Measurements from ENCODE around the gene TMEM218. TPM values are rescaled to one million over a fixed set of nuclear protein-coding genes. Genes with fewer than 3 reads are reported as not detected.

TMEM218 gene
- total and polyA plus RNA-seq, 8 donors, result 0.87 to 21.1 (median 14.9) TPM

DNA sequence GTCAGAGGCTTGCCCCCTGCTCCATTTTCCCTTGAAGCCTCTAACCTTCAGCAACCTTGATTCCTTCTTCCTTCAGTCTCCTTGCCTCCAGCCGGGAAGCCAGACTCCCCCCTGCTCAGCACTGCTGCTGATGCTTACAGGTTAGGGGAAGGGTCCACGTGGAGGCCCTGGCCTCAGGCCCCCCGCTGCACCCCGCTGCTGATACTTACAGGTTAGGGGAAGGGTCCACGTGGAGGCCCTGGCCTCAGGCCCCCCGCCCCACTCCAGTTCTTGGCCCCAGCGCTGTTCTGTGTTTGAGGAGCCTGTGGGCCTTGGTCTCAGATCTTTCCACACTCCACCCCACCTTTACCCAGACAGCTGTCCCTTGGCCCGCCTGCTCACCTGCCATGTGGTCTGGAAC, 27.5 kb upstream of the TMEM218 start:
- intact Hi-C loops (cut with DNase I; ENCODE audit: low total_unique reads), result no loop called here
- no peaks in the 10 kb centered on the region for H3K36me3 ChIP-seq
- WGBS, 5 donors, result 72 to 82% (median 81%) methylated on average over 8 of the region's 8 CpGs

DNA sequence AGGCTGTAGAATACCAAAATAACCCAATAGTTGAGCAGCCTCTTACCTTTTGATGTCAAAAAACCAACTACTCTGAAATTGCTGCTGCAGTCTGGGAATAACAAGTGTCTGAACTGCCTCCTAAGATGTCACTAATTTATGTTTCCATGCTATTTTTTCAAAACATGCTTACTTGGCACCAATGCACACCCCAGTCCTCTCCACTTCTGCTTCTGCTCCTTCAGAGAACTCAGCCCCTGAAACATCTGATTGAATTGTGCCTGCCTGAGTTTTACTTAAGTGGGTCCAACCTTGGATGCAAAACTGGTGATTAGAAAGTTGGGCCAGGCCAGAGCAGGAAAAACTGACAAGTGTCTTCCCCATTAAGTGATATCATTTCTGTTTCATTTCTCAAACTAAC, 24.6 kb upstream of the TMEM218 start:
- Histone ChIP-seq H3K27me3 (peaks cover 0 to 33% (median 14%) of the 10 kb centered on the region in 3 donors), H3K9me3 (no peaks in the 10 kb centered on the region), H3K27ac (no peak overlapping the region), H3K4me1 (no peaks in the 10 kb centered on the region), H3K4me3 (no peak overlapping the region), H3K36me3 (no peaks in the 10 kb centered on the region)
- no peak for DNase-seq
- intact Hi-C loops (cut with DNase I; ENCODE audit: low total_unique reads), result no loop called here
- TF ChIP-seq EP300 (IDR thresholded peaks at IDR 0.05), result no peak
- TF ChIP-seq POLR2AphosphoS5 (IDR thresholded peaks at IDR 0.05), result no peak
- TF ChIP-seq, protein P1, sequence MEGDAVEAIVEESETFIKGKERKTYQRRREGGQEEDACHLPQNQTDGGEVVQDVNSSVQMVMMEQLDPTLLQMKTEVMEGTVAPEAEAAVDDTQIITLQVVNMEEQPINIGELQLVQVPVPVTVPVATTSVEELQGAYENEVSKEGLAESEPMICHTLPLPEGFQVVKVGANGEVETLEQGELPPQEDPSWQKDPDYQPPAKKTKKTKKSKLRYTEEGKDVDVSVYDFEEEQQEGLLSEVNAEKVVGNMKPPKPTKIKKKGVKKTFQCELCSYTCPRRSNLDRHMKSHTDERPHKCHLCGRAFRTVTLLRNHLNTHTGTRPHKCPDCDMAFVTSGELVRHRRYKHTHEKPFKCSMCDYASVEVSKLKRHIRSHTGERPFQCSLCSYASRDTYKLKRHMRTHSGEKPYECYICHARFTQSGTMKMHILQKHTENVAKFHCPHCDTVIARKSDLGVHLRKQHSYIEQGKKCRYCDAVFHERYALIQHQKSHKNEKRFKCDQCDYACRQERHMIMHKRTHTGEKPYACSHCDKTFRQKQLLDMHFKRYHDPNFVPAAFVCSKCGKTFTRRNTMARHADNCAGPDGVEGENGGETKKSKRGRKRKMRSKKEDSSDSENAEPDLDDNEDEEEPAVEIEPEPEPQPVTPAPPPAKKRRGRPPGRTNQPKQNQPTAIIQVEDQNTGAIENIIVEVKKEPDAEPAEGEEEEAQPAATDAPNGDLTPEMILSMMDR (IDR thresholded peaks at IDR 0.05), result no peak
- TF ChIP-seq POLR2A (IDR thresholded peaks at IDR 0.05), result no peak

More for the DNA sequence above, 27.5 kb upstream of the TMEM218 start:
- TF ChIP-seq EP300 (IDR thresholded peaks at IDR 0.05), result no peak
- TF ChIP-seq, protein P1 (IDR thresholded peaks at IDR 0.05), result no peak
- TF ChIP-seq POLR2A (IDR thresholded peaks at IDR 0.05), result no peak
- TF ChIP-seq POLR2AphosphoS5 (IDR thresholded peaks at IDR 0.05), result no peak
- H3K27ac ChIP-seq, result no peak overlapping the region
- no peaks in the 10 kb centered on the region for H3K9me3 ChIP-seq
- H3K4me1 ChIP-seq, result peaks cover 6 to 8% (median 7%) of the 10 kb centered on the region in 4 donors
- DNase-seq, result no peak
- H3K4me3 ChIP-seq, result no peak overlapping the region
- peaks cover 0 to 45% (median 18%) of the 10 kb centered on the region in 3 donors for H3K27me3 ChIP-seq

DNA sequence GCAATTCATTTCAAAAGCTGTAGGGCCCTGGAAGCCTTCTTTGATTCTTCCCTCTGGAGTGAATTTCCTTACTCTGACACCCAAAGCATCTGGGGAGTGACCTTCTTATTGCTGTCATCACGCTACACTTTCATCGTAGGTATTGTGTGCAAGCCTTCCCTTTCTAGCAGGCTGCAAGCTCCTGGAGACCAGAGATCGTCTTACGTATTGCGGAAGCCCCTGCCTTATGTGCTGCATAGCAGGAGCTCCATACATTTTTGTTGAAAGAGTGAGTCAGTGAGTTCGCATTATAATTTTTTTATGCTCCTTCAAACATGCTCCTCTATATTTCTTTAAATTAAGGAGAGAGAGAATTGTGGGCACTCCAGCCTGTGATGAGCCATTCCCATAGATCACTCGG, 21.2 kb upstream of the TMEM218 start:
- DNase-seq, result no peak
- 79 to 87% (median 83%) methylated on average over 7 of the region's 7 CpGs for WGBS, 5 donors
- no peaks in the 10 kb centered on the region for H3K36me3 ChIP-seq

DNA sequence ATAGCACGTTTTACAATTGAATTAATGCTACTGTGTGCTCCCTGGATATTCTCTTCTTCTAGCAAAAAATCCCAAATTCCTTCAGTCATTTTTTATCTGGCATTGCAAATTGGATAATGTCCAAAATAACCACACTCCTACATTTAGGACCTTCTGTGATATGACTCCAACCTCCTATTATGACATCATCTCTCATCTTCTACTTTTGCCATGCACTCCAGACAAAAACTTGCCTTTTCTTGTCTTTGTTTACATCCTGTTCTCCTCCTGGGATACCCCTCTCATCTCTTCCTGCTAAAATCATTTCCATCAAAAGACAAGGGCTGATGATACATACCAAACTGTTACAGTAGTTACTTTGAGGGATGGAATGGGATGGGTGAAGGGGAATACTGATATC, 20.6 kb upstream of the TMEM218 start:
- no peaks in the 10 kb centered on the region for H3K36me3 ChIP-seq
- H3K4me1 ChIP-seq, result no peaks in the 10 kb centered on the region
- intact Hi-C loops (cut with DNase I; ENCODE audit: low total_unique reads), result no loop called here
- no peak overlapping the region for H3K27ac ChIP-seq
- no peak overlapping the region for H3K4me3 ChIP-seq
- H3K9me3 ChIP-seq, result no peaks in the 10 kb centered on the region
- TF ChIP-seq POLR2AphosphoS5 (IDR thresholded peaks at IDR 0.05), result no peak
- no peak for TF ChIP-seq EP300 (IDR thresholded peaks at IDR 0.05)
- TF ChIP-seq, protein P1 (IDR thresholded peaks at IDR 0.05), result no peak
- no peak for TF ChIP-seq POLR2A (IDR thresholded peaks at IDR 0.05)
- 62 to 85% (median 69%) methylated on average over 1 of the region's 1 CpG for WGBS, 5 donors
- DNase-seq, result no peak
- H3K27me3 ChIP-seq, result peaks cover 0 to 17% (median 0%) of the 10 kb centered on the region in 3 donors

More for the DNA sequence above, 21.2 kb upstream of the TMEM218 start:
- TF ChIP-seq EP300 (IDR thresholded peaks at IDR 0.05) (no peak), POLR2AphosphoS5 (IDR thresholded peaks at IDR 0.05) (no peak), POLR2A (IDR thresholded peaks at IDR 0.05) (no peak)
- TF ChIP-seq, protein P1 (IDR thresholded peaks at IDR 0.05), result no peak
- no peaks in the 10 kb centered on the region for H3K9me3 ChIP-seq
- intact Hi-C loops (cut with DNase I; ENCODE audit: low total_unique reads), result no loop called here
- H3K27ac ChIP-seq, result no peak overlapping the region
- H3K4me1 ChIP-seq, result no peaks in the 10 kb centered on the region
- no peak overlapping the region for H3K4me3 ChIP-seq
- peaks cover 0 to 12% (median 0%) of the 10 kb centered on the region in 3 donors for H3K27me3 ChIP-seq

Measured in stomach (tissue), 9 donors.